SU-DHL-6 (cell line): Measurements from ENCODE around the gene GMPS.
A peak's percentile ranks its signal among the peaks of the same experiment; 100 is the strongest.
"Not testable (repeated sequence)": the region's sequence is repeated elsewhere in the genome, so short reads cannot be mapped to it uniquely, and the experiment has no call there.

Source experiments
- H2AFZ ChIP-seq: fragments of 200-600 bp; sonication (generic); 2 replicates; pipeline ENCODE4 v1.6.1; 2014; ENCODE audit warnings: low read depth, mild to moderate bottlenecking, moderate library complexity, mixed read lengths, antibody characterized with exemption, low read length; ENCODE audit not compliant: severe bottlenecking
- H3F3A ChIP-seq: fragments of 200-600 bp; shearing (Covaris generic); 2 replicates; pipeline ENCODE4 v1.6.0; 2016; ENCODE audit warnings: antibody characterized with exemption, mild to moderate bottlenecking; ENCODE audit not compliant: insufficient read depth
- H3K27ac ChIP-seq: fragments of 200-600 bp; sonication (generic); 2 replicates; pipeline ENCODE4 v1.5.1; 2016; ENCODE audit warnings: low read depth, mild to moderate bottlenecking, low read length, moderate library complexity, mixed read lengths
- H3K27me3 ChIP-seq: fragments of 200-600 bp; sonication (generic), shearing (Covaris generic); 2 replicates; pipeline ENCODE4 v1.6.0; 2014; ENCODE audit warnings: mild to moderate bottlenecking, low read length
- H3K36me3 ChIP-seq: fragments of 200-600 bp; sonication (generic); 2 replicates; pipeline ENCODE4 v1.6.1; 2014; ENCODE audit warnings: mild to moderate bottlenecking, low read length, mixed read lengths
- H3K4me2 ChIP-seq: fragments of 300-600, 200-600 bp; shearing (Covaris generic), sonication (generic); 2 replicates; pipeline ENCODE4 v1.6.0; 2014; ENCODE audit warnings: low read length, low read depth, mild to moderate bottlenecking; ENCODE audit not compliant: poor library complexity, severe bottlenecking
- H3K4me3 ChIP-seq: fragments of 200-600 bp; sonication (generic); 2 replicates; pipeline ENCODE4 v1.5.1; 2014; ENCODE audit warnings: antibody characterized with exemption, low read length, mild to moderate bottlenecking, mixed read lengths; ENCODE audit not compliant: insufficient read depth, poor library complexity, severe bottlenecking
- H3K79me2 ChIP-seq: fragments of 200-600 bp; sonication (generic); 2 replicates; pipeline ENCODE4 v1.6.1; 2014; ENCODE audit warnings: mild to moderate bottlenecking, low read length, moderate library complexity; ENCODE audit not compliant: insufficient read depth
- H3K9ac ChIP-seq: fragments of 200-600 bp; sonication (generic); 2 replicates; pipeline ENCODE4 v1.7.0; 2014; ENCODE audit warnings: mild to moderate bottlenecking, low read length
- H3K9me2 ChIP-seq: fragments of 200-600 bp; sonication (generic); replicated peaks from 2 replicates; pipeline ENCODE4 v1.6.1; 2014; ENCODE audit warnings: low read length; ENCODE audit not compliant: insufficient read depth
- H3K9me3 ChIP-seq: fragments of 200-600 bp; sonication (generic); 2 replicates; pipeline ENCODE4 v1.6.1; 2014; ENCODE audit warnings: low read length, mixed read lengths; ENCODE audit not compliant: insufficient read depth
- H4K20me1 ChIP-seq: fragments of 200-600 bp; sonication (generic); 2 replicates; pipeline ENCODE4 v1.6.1; 2014; ENCODE audit warnings: low read depth, mild to moderate bottlenecking, antibody characterized with exemption, low read length, moderate library complexity, mixed read lengths
- EZH2phosphoT487 ChIP-seq: fragments of 200-600 bp; sonication (generic), shearing (Covaris generic); conservative IDR thresholded peaks from 2 replicates; pipeline ENCODE4 v1.6.1; 2018; ENCODE audit warnings: mild to moderate bottlenecking, antibody characterized with exemption, low read length, moderate library complexity, mixed read lengths
- TF ChIP-seq, protein P1 (sequence below): fragments of 200-600 bp; sonication (generic); IDR thresholded peaks from one replicate; pipeline ENCODE4 v1.5.1; 2017; ENCODE audit warnings: antibody characterized with exemption, mild to moderate bottlenecking, low read length, moderate library complexity; ENCODE audit not compliant: insufficient read depth, poor library complexity, severe bottlenecking

GMPS gene

DNA sequence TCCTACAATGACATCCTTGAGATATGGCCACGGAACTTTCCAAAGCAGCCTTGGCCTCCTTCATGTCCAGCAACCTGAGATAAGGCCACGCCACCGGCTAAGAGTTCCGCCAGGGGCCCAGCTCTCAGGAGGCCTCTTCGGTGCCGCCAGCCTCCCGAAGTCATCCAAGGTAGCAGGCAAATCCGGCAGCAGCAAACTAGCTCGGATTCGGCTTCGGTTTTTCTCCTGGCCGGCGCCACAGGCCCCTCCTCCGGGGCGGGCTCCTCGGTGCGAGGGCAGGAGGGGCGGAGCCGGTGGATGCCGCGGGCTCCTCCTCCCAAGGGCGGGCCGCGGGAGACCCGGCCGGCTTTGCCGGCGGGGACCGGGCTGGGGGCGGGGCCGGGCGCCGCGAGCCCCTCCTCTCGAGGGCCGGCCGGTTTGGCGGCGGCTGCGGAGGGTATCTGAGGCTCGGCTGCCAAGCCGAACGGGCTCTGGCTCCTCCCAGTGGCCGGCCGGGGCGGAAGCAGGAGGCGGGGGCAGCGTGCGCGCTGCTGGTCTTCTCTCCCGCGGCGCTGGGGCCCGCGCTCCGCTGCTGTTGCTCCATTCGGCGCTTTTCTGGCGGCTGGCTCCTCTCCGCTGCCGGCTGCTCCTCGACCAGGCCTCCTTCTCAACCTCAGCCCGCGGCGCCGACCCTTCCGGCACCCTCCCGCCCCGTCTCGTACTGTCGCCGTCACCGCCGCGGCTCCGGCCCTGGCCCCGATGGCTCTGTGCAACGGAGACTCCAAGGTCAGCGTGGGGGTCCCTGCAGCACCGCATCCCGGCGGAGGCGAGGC lies at the start of gene GMPS:
TSS of gene GMPS (plus strand) at position 518 of the 812 bp plus-strand sequence. CDS start at position 739, 221 bp downstream.
- Histone ChIP-seq H3K79me2 (peaks cover 48% of the 10 kb centered on the region), H3K27ac (peak within 1 kb of the TSS; percentile 65), H3K9me3 (no peaks in the 10 kb centered on the region), H3K36me3 (no peaks in the 10 kb centered on the region), H3F3A (no peaks in the 10 kb centered on the region), H2AFZ (peak within 1 kb of the TSS; percentile 94), H3K4me3 (peak within 1 kb of the TSS; percentile 87), H3K4me2 (peak within 1 kb of the TSS; percentile 82), H3K27me3 (no peaks in the 10 kb centered on the region), H3K9me2 (no peaks in the 10 kb centered on the region), H3K9ac (peak within 1 kb of the TSS; percentile 99), H4K20me1 (peaks cover 12% of the 10 kb centered on the region)
- TF ChIP-seq, protein P1, sequence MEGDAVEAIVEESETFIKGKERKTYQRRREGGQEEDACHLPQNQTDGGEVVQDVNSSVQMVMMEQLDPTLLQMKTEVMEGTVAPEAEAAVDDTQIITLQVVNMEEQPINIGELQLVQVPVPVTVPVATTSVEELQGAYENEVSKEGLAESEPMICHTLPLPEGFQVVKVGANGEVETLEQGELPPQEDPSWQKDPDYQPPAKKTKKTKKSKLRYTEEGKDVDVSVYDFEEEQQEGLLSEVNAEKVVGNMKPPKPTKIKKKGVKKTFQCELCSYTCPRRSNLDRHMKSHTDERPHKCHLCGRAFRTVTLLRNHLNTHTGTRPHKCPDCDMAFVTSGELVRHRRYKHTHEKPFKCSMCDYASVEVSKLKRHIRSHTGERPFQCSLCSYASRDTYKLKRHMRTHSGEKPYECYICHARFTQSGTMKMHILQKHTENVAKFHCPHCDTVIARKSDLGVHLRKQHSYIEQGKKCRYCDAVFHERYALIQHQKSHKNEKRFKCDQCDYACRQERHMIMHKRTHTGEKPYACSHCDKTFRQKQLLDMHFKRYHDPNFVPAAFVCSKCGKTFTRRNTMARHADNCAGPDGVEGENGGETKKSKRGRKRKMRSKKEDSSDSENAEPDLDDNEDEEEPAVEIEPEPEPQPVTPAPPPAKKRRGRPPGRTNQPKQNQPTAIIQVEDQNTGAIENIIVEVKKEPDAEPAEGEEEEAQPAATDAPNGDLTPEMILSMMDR, result no peak
- TF ChIP-seq EZH2phosphoT487, result no peak

DNA sequence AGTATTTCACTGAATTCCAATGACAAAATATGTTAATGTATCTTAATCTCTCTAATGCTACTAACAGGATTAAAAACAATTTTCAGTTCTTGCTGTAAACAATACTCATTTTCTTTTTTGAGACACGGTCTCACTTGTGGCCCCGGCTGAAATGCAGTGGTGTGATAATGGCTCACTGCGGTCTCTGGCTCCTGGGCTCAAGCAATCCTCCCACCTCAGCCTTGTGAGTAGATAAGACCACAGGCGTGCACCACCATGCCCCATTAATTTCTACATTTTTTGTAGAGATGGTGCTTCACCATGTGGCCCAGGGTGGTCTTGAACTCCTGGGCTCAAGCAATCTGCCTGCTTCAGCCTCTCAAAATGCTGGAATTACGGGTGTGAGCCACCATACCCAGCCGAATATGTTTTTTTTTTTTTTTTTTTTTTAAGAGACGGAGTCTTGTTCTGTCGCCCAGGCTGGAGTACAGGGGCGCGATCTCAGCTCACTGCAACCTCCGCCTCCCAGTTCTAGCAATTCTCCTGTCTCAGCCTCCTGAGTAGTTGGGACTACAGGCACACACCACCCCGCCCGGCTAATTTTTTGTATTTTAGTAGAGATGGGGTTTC lies 41.9 kb upstream of the GMPS start:
- H3K27ac ChIP-seq, H3K9me3 ChIP-seq, H3F3A ChIP-seq, H4K20me1 ChIP-seq, H3K4me3 ChIP-seq, H3K27me3 ChIP-seq, H3K9ac ChIP-seq, H3K4me2 ChIP-seq, H2AFZ ChIP-seq, H3K79me2 ChIP-seq, H3K9me2 ChIP-seq: not testable (repeated sequence)
- H3K36me3 ChIP-seq, result peaks cover 15% of the 10 kb centered on the region; the same call in 1 of the 2 replicates

- Histone ChIP-seq H3K4me2 (no peak overlapping the region), H3K27ac (no peak overlapping the region), H3K9me2 (no peaks in the 10 kb centered on the region), H3K9ac (no peak overlapping the region), H3F3A (no peaks in the 10 kb centered on the region), H3K4me3 (no peak overlapping the region), H3K79me2 (peaks cover 2% of the 10 kb centered on the region; the same call in 1 of the 2 replicates), H3K27me3 (no peaks in the 10 kb centered on the region), H2AFZ (no peak overlapping the region), H3K9me3 (no peaks in the 10 kb centered on the region), H4K20me1 (no peaks in the 10 kb centered on the region), H3K36me3 (peaks cover 8% of the 10 kb centered on the region; the same call in 1 of the 2 replicates)
- TF ChIP-seq EZH2phosphoT487, result no peak
- TF ChIP-seq, protein P1, result no peak
Observed at GRCh38 chr3:155835341-155836071, 34.9 kb upstream of the GMPS start.
